SU-DHL-6 (cell line): Measurements from ENCODE around the gene DYNLRB1.
A peak's percentile ranks its signal among the peaks of the same experiment; 100 is the strongest.

Experiments used
- H2AFZ ChIP-seq: fragments of 200-600 bp; sonication (generic); 2 replicates; pipeline ENCODE4 v1.6.1; 2014; ENCODE audit warnings: low read depth, mild to moderate bottlenecking, moderate library complexity, mixed read lengths, antibody characterized with exemption, low read length; ENCODE audit not compliant: severe bottlenecking
- H3F3A ChIP-seq: fragments of 200-600 bp; shearing (Covaris generic); 2 replicates; pipeline ENCODE4 v1.6.0; 2016; ENCODE audit warnings: antibody characterized with exemption, mild to moderate bottlenecking; ENCODE audit not compliant: insufficient read depth
- H3K27ac ChIP-seq: fragments of 200-600 bp; sonication (generic); 2 replicates; pipeline ENCODE4 v1.5.1; 2016; ENCODE audit warnings: low read depth, mild to moderate bottlenecking, low read length, moderate library complexity, mixed read lengths
- H3K27me3 ChIP-seq: fragments of 200-600 bp; sonication (generic), shearing (Covaris generic); 2 replicates; pipeline ENCODE4 v1.6.0; 2014; ENCODE audit warnings: mild to moderate bottlenecking, low read length
- H3K36me3 ChIP-seq: fragments of 200-600 bp; sonication (generic); 2 replicates; pipeline ENCODE4 v1.6.1; 2014; ENCODE audit warnings: mild to moderate bottlenecking, low read length, mixed read lengths
- H3K4me2 ChIP-seq: fragments of 300-600, 200-600 bp; shearing (Covaris generic), sonication (generic); 2 replicates; pipeline ENCODE4 v1.6.0; 2014; ENCODE audit warnings: low read length, low read depth, mild to moderate bottlenecking; ENCODE audit not compliant: poor library complexity, severe bottlenecking
- H3K4me3 ChIP-seq: fragments of 200-600 bp; sonication (generic); 2 replicates; pipeline ENCODE4 v1.5.1; 2014; ENCODE audit warnings: antibody characterized with exemption, low read length, mild to moderate bottlenecking, mixed read lengths; ENCODE audit not compliant: insufficient read depth, poor library complexity, severe bottlenecking
- H3K79me2 ChIP-seq: fragments of 200-600 bp; sonication (generic); 2 replicates; pipeline ENCODE4 v1.6.1; 2014; ENCODE audit warnings: mild to moderate bottlenecking, low read length, moderate library complexity; ENCODE audit not compliant: insufficient read depth
- H3K9ac ChIP-seq: fragments of 200-600 bp; sonication (generic); 2 replicates; pipeline ENCODE4 v1.7.0; 2014; ENCODE audit warnings: mild to moderate bottlenecking, low read length
- H3K9me2 ChIP-seq: fragments of 200-600 bp; sonication (generic); replicated peaks from 2 replicates; pipeline ENCODE4 v1.6.1; 2014; ENCODE audit warnings: low read length; ENCODE audit not compliant: insufficient read depth
- H3K9me3 ChIP-seq: fragments of 200-600 bp; sonication (generic); 2 replicates; pipeline ENCODE4 v1.6.1; 2014; ENCODE audit warnings: low read length, mixed read lengths; ENCODE audit not compliant: insufficient read depth
- H4K20me1 ChIP-seq: fragments of 200-600 bp; sonication (generic); 2 replicates; pipeline ENCODE4 v1.6.1; 2014; ENCODE audit warnings: low read depth, mild to moderate bottlenecking, antibody characterized with exemption, low read length, moderate library complexity, mixed read lengths
- EZH2phosphoT487 ChIP-seq: fragments of 200-600 bp; sonication (generic), shearing (Covaris generic); conservative IDR thresholded peaks from 2 replicates; pipeline ENCODE4 v1.6.1; 2018; ENCODE audit warnings: mild to moderate bottlenecking, antibody characterized with exemption, low read length, moderate library complexity, mixed read lengths
- TF ChIP-seq, protein P1 (sequence below): fragments of 200-600 bp; sonication (generic); IDR thresholded peaks from one replicate; pipeline ENCODE4 v1.5.1; 2017; ENCODE audit warnings: antibody characterized with exemption, mild to moderate bottlenecking, low read length, moderate library complexity; ENCODE audit not compliant: insufficient read depth, poor library complexity, severe bottlenecking

Gene DYNLRB1

DNA sequence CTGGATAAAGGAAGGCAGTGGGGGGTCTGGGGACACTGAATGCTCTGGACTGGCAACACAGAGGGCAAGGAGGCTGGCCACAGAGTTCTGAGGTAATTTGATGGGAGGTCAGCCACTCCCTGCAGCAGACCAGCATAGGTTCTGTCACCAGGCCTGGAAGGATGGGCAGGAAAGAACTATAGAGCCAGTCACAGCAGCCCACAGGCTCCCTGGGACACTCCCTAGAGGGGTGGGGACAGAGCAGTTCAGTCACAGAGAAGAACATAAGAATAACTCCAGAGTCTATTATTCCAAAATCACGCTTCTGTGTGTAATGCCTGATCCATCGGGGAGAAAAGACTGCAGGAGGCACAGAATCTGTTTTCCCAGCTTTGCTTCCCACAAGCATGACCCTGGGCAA is 19.6 kb downstream of the DYNLRB1 start:
- Histone ChIP-seq H2AFZ (no peak overlapping the region), H3F3A (no peaks in the 10 kb centered on the region), H3K4me3 (no peak overlapping the region), H4K20me1 (no peaks in the 10 kb centered on the region), H3K36me3 (peaks cover 2% of the 10 kb centered on the region; the same call in 1 of the 2 replicates), H3K9me2 (no peaks in the 10 kb centered on the region), H3K9ac (no peak overlapping the region), H3K4me2 (no peak overlapping the region), H3K27ac (no peak overlapping the region), H3K79me2 (no peaks in the 10 kb centered on the region), H3K27me3 (no peaks in the 10 kb centered on the region), H3K9me3 (no peaks in the 10 kb centered on the region)
- TF ChIP-seq, protein P1, sequence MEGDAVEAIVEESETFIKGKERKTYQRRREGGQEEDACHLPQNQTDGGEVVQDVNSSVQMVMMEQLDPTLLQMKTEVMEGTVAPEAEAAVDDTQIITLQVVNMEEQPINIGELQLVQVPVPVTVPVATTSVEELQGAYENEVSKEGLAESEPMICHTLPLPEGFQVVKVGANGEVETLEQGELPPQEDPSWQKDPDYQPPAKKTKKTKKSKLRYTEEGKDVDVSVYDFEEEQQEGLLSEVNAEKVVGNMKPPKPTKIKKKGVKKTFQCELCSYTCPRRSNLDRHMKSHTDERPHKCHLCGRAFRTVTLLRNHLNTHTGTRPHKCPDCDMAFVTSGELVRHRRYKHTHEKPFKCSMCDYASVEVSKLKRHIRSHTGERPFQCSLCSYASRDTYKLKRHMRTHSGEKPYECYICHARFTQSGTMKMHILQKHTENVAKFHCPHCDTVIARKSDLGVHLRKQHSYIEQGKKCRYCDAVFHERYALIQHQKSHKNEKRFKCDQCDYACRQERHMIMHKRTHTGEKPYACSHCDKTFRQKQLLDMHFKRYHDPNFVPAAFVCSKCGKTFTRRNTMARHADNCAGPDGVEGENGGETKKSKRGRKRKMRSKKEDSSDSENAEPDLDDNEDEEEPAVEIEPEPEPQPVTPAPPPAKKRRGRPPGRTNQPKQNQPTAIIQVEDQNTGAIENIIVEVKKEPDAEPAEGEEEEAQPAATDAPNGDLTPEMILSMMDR: no peak
- no peak for TF ChIP-seq EZH2phosphoT487

DNA sequence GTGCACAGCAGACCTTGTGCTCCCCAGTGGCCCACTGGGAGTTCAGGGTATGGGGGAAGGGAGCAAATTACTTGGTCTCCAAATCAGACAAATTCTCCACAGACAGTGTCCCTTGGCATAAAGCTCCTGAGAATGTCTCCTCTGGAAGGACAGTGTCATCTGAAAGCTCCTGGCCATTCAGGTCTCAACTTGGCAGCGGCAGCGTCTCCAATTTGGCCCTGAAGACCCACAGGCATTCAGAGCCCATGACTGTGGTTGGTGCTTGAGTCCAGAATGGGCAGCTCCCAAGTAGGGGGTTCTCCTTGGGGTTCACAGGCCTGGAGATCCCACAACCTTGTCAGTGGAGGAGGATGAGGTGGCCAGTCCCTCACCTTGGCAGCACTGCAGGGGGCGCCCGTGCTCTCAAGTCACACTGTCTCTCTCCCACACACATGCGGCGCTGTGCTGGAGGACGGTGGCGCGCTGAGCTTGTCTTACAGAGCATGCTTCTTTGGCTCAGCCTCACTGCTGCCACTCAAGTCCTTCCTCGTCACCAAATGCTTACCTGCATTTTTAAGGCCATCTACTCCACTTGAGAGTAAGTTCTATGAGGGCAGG is 20.7 kb downstream of the DYNLRB1 start:
- no peaks in the 10 kb centered on the region for H3K27me3 ChIP-seq
- H3K79me2 ChIP-seq: no peaks in the 10 kb centered on the region
- no peak overlapping the region for H3K4me3 ChIP-seq
- peaks cover 2% of the 10 kb centered on the region; the same call in 1 of the 2 replicates for H3K36me3 ChIP-seq
- no peaks in the 10 kb centered on the region for H3K9me3 ChIP-seq
- H4K20me1 ChIP-seq: no peaks in the 10 kb centered on the region
- H3K9ac ChIP-seq: no peak overlapping the region
- H2AFZ ChIP-seq: no peak overlapping the region
- TF ChIP-seq, protein P1: peak; percentile 31
- TF ChIP-seq EZH2phosphoT487: no peak
- H3K4me2 ChIP-seq: no peak overlapping the region
- H3F3A ChIP-seq: no peaks in the 10 kb centered on the region
- no peaks in the 10 kb centered on the region for H3K9me2 ChIP-seq
- no peak overlapping the region for H3K27ac ChIP-seq

DNA sequence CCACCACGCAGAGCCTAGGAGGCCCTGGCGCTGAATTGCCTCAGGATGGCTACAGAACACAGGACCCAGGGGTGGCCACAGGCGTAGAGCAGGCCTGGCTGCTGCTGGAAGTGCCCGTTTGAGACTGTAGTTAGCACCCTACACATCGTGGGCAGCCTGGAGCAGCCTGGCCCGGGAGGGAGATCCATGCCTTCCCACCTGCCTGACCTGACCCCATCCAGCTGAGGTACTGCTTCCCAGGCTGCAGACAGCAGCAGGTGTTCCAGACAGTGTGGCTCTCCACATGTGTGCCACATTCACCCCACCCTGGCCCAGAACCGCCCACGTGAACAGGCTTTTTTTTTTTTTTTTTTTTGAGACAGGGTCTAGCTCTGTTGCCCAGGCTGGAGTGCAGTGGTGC is 21.4 kb downstream of the DYNLRB1 start:
- no peak overlapping the region for H3K9ac ChIP-seq
- H3K79me2 ChIP-seq: no peaks in the 10 kb centered on the region
- H3K4me2 ChIP-seq: no peak overlapping the region
- TF ChIP-seq, protein P1: no peak
- TF ChIP-seq EZH2phosphoT487: no peak
- H3K9me3 ChIP-seq: no peaks in the 10 kb centered on the region
- no peaks in the 10 kb centered on the region for H4K20me1 ChIP-seq
- no peaks in the 10 kb centered on the region for H3K27me3 ChIP-seq
- H2AFZ ChIP-seq: no peak overlapping the region
- no peaks in the 10 kb centered on the region for H3F3A ChIP-seq
- no peak overlapping the region for H3K4me3 ChIP-seq
- H3K27ac ChIP-seq: no peak overlapping the region
- peaks cover 2% of the 10 kb centered on the region; the same call in 1 of the 2 replicates for H3K36me3 ChIP-seq
- no peaks in the 10 kb centered on the region for H3K9me2 ChIP-seq
